ENCODE data around the gene SLC26A11.
"Not testable (repeated sequence)": the region's sequence is repeated elsewhere in the genome, so short reads cannot be mapped to it uniquely, and the experiment has no call there.

SLC26A11 gene

DNA sequence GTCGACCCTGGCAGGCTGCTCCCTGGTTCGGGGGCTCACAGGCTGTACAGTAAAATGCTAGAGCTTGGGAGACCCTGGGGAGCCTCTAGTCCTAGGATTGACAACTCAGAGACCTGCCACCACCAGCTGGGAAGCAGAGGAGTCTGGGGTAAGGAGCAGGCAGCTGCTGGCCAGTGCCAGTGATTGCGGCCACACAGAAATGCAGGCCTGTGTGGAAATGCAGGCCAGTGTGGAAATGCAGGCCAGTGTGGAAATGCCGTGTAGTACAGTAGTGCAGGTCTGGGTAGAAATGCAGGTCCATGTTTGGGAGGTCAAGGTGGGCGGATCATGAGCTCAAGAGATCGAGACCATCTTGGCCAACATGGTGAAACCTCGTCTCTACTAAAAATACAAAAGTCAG lies 23.6 kb upstream of the SLC26A11 start:
- TF ChIP-seq MYC (IDR thresholded peaks at IDR 0.05; ENCODE audit: low read depth, low read length) (no peak), POLR2A (IDR thresholded peaks at IDR 0.05; ENCODE audit: extremely low read depth, insufficient read length) (no peak)
- TF ChIP-seq, protein P1, sequence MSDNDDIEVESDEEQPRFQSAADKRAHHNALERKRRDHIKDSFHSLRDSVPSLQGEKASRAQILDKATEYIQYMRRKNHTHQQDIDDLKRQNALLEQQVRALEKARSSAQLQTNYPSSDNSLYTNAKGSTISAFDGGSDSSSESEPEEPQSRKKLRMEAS (IDR thresholded peaks at IDR 0.05; ENCODE audit: low read depth, low read length): no peak
- TF ChIP-seq, protein P2, sequence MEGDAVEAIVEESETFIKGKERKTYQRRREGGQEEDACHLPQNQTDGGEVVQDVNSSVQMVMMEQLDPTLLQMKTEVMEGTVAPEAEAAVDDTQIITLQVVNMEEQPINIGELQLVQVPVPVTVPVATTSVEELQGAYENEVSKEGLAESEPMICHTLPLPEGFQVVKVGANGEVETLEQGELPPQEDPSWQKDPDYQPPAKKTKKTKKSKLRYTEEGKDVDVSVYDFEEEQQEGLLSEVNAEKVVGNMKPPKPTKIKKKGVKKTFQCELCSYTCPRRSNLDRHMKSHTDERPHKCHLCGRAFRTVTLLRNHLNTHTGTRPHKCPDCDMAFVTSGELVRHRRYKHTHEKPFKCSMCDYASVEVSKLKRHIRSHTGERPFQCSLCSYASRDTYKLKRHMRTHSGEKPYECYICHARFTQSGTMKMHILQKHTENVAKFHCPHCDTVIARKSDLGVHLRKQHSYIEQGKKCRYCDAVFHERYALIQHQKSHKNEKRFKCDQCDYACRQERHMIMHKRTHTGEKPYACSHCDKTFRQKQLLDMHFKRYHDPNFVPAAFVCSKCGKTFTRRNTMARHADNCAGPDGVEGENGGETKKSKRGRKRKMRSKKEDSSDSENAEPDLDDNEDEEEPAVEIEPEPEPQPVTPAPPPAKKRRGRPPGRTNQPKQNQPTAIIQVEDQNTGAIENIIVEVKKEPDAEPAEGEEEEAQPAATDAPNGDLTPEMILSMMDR (IDR thresholded peaks at IDR 0.05; ENCODE audit: low read depth, low read length): no peak
- no peak overlapping the region for H3K4me3 ChIP-seq (ENCODE audit: low read depth, low read length)
- no peak for DNase-seq (ENCODE audit: low read depth)

DNA sequence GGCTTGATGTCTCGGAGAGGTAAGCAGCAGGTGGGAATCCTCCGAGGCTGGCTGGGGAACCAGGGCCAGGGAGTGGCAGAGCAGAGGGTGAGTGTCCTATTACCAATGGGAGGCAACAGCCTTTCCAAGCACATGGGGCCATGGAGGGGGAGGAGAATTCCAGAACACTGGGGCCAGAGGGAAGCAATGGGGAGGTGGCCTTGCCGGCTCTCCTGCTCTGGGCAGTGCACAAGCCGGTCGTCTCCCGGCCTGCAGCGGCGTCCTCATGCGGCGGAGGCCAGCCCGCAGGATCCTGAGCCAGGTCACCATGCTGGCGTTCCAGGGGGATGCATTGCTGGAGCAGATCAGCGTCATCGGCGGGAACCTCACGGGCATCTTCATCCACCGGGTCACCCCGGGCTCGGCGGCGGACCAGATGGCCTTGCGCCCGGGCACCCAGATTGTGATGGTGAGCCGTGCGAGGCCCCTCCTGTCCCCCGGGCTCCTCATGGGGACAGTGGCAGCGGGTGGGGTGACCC lies 22.0 kb upstream of the SLC26A11 start:
- TF ChIP-seq, protein P2 (IDR thresholded peaks at IDR 0.05; ENCODE audit: low read depth, low read length): no peak
- TF ChIP-seq POLR2A (IDR thresholded peaks at IDR 0.05; ENCODE audit: extremely low read depth, insufficient read length) (no peak), MYC (IDR thresholded peaks at IDR 0.05; ENCODE audit: low read depth, low read length) (no peak)
- TF ChIP-seq, protein P1 (IDR thresholded peaks at IDR 0.05; ENCODE audit: low read depth, low read length): no peak
- no peak for DNase-seq (ENCODE audit: low read depth)
- no peak overlapping the region for H3K4me3 ChIP-seq (ENCODE audit: low read depth, low read length)

DNA sequence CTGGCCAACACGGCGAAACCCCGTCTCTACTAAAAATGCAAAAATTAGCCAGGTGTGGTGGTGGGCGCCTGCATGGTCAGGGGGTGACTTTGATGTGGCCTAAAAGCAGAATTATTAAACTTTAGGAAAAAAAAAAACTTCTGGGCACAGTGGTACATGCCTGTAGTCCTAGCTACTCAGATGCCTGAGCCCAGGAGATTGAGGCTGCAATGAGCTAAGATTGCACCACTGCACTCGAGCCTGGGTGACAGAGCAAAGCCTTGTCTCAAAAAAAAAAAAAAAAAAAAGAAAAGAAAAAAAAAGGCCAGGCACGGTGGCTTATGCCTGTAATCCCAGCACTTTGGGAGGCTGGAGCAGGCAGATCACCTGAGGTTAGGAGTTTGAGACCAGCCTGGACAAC lies 20.9 kb upstream of the SLC26A11 start:
- not testable (repeated sequence) for H3K4me3 ChIP-seq (ENCODE audit: low read depth, low read length); DNase-seq (ENCODE audit: low read depth)

DNA sequence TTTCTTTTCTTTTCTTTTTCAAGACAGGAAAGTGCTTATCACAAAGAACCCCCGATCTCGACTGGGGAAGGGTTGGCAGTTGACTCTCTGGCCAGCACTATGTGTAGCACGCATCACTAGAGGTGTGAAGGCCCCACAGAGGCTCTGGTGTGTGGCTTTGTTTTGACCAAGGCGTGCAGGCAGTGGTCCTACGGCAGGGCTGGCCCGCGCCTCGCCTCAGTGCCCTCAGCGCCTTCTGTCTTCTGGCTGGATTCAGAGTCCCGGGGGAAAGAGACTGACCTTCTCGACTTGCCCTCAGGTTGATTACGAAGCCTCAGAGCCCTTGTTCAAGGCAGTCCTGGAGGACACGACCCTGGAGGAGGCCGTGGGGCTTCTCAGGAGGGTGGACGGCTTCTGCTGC lies 18.8 kb upstream of the SLC26A11 start:
- no peak for DNase-seq (ENCODE audit: low read depth)
- TF ChIP-seq, protein P2 (IDR thresholded peaks at IDR 0.05; ENCODE audit: low read depth, low read length): no peak
- TF ChIP-seq, protein P1 (IDR thresholded peaks at IDR 0.05; ENCODE audit: low read depth, low read length): no peak
- TF ChIP-seq MYC (IDR thresholded peaks at IDR 0.05; ENCODE audit: low read depth, low read length) (no peak), POLR2A (IDR thresholded peaks at IDR 0.05; ENCODE audit: extremely low read depth, insufficient read length) (no peak)
- no peak overlapping the region for H3K4me3 ChIP-seq (ENCODE audit: low read depth, low read length)

DNA sequence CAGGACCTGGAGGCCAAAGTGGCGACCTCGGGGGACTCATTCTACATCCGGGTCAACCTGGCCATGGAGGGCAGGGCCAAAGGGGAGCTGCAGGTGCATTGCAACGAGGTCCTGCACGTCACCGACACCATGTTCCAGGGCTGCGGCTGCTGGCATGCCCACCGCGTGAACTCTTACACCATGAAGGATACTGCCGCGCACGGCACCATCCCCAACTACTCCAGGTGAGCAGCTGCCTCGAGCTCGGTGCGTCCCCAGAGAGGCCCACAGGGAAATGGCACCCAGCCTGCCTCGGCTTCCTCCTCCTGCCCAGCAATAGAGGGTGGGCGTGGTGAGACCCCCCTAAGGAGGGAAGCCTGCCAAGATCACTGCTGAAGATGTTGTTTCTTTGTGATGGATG lies 18.0 kb upstream of the SLC26A11 start:
- DNase-seq (ENCODE audit: low read depth): no peak
- no peak overlapping the region for H3K4me3 ChIP-seq (ENCODE audit: low read depth, low read length)
- TF ChIP-seq, protein P2 (IDR thresholded peaks at IDR 0.05; ENCODE audit: low read depth, low read length): no peak
- TF ChIP-seq MYC (IDR thresholded peaks at IDR 0.05; ENCODE audit: low read depth, low read length): no peak
- TF ChIP-seq POLR2A (IDR thresholded peaks at IDR 0.05; ENCODE audit: extremely low read depth, insufficient read length): no peak
- TF ChIP-seq, protein P1 (IDR thresholded peaks at IDR 0.05; ENCODE audit: low read depth, low read length): no peak

DNA sequence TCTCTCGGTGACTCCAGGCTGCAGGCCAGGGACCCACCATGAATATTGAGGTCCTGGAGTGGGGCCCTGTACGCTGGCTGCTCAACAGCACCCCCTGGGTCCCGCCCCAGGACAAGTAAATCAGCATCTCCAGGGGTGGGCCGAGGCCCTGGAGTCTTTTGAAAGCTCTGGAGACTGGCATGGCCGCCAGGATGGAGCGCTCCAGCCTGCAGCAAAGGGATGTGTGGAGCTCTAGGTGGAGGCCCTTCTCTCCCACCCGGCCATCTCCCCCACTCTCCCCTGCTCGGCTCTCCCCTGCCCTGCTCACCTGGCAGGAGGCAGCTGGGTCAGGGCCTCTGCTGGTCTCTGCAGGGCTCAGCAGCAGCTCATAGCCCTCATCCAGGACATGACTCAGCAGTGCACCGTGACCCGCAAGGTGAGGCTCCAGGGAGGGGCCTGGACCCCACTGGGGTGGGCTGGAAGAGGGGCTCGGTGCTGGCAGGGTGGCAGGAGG lies 16.7 kb upstream of the SLC26A11 start:
- DNase-seq (ENCODE audit: low read depth): peak; percentile 16
- TF ChIP-seq, protein P1 (IDR thresholded peaks at IDR 0.05; ENCODE audit: low read depth, low read length): no peak
- TF ChIP-seq, protein P2 (IDR thresholded peaks at IDR 0.05; ENCODE audit: low read depth, low read length): peak; percentile 12
- no peak overlapping the region for H3K4me3 ChIP-seq (ENCODE audit: low read depth, low read length)
